HepG2 (cell line): ENCODE results near the gene DLX1. TPM values are rescaled to one million over a fixed set of nuclear protein-coding genes. Genes with fewer than 3 reads are reported as not detected.
A peak's percentile ranks its signal among the peaks of the same experiment; 100 is the strongest.

Experiments
- CBFB ChIP-seq: sonication (generic); formaldehyde crosslinking; IDR thresholded peaks from 2 replicates; pipeline ENCODE4 v1.4.0; 2020; ENCODE audit warnings: missing genetic modification reagents
- ELF1 ChIP-seq: sonication (generic); formaldehyde crosslinking; IDR thresholded peaks from 2 replicates; pipeline ENCODE4 v1.4.0; 2020; ENCODE audit warnings: missing genetic modification reagents
- FLYWCH1 ChIP-seq: sonication (generic); formaldehyde crosslinking; IDR thresholded peaks from 2 replicates; pipeline ENCODE4 v1.8.1; 2023; ENCODE audit warnings: mild to moderate bottlenecking, missing genetic modification reagents
- HMGA1 ChIP-seq: sonication (generic); formaldehyde crosslinking; conservative IDR thresholded peaks from 2 replicates; pipeline ENCODE4 v1.4.0; 2020; ENCODE audit warnings: missing genetic modification reagents
- KDM5A ChIP-seq: fragments of 200-600 bp; sonication (generic); IDR thresholded peaks from 2 replicates; pipeline ENCODE4 v1.7.0; 2018; ENCODE audit warnings: antibody characterized with exemption, mild to moderate bottlenecking, low read length, borderline replicate concordance
- KDM5B ChIP-seq: sonication (generic); formaldehyde crosslinking; IDR thresholded peaks from 2 replicates; pipeline ENCODE4 v1.4.0; 2020; ENCODE audit warnings: missing genetic modification reagents, mild to moderate bottlenecking, borderline replicate concordance
- KLF9 ChIP-seq: IDR thresholded peaks from 2 replicates; pipeline ENCODE4 v1.6.1; 2016; ENCODE audit warnings: low read depth
- MED13 ChIP-seq: sonication (generic); formaldehyde crosslinking; IDR thresholded peaks from 2 replicates; pipeline ENCODE4 v1.5.0; 2020; ENCODE audit warnings: missing genetic modification reagents
- NFKBIZ ChIP-seq: IDR thresholded peaks from 2 replicates; pipeline ENCODE4 v1.6.1; 2018; ENCODE audit warnings: missing genetic modification reagents, missing compliant biosample characterization
- RORA ChIP-seq: sonication (generic); formaldehyde crosslinking; IDR thresholded peaks from 2 replicates; pipeline ENCODE4 v1.5.0; 2020; ENCODE audit warnings: mild to moderate bottlenecking, missing genetic modification reagents, moderate library complexity
- SMAD1 ChIP-seq: sonication (generic); formaldehyde crosslinking; IDR thresholded peaks from 2 replicates; pipeline ENCODE4 v1.4.0; 2020; ENCODE audit warnings: missing genetic modification reagents, low read depth, mild to moderate bottlenecking, borderline replicate concordance
- SMARCC2 ChIP-seq: fragments of 450-650 bp; IDR thresholded peaks from 2 replicates; pipeline ENCODE4 v1.6.1; 2017; ENCODE audit warnings: antibody characterized with exemption, mild to moderate bottlenecking
- SOX5 ChIP-seq: IDR thresholded peaks from 2 replicates; pipeline ENCODE4 v1.6.1; 2016; ENCODE audit warnings: borderline replicate concordance
- SRSF1 ChIP-seq: fragments of 200-400 bp; formaldehyde crosslinking; optimal IDR thresholded peaks from 2 replicates; pipeline ENCODE3; 2017; ENCODE audit warnings: mild to moderate bottlenecking, low read depth, low read length, moderate library complexity
- TEAD2 ChIP-seq: sonication (generic); formaldehyde crosslinking; IDR thresholded peaks from 2 replicates; pipeline ENCODE4 v1.9.0; 2021; ENCODE audit warnings: missing genetic modification reagents
- TEAD3 ChIP-seq: optimal IDR thresholded peaks from 2 replicates; pipeline ENCODE3; 2016; ENCODE audit warnings: borderline replicate concordance
- ZFP82 ChIP-seq: sonication (generic); formaldehyde crosslinking; IDR thresholded peaks from 2 replicates; pipeline ENCODE4 v1.5.1; 2020; ENCODE audit warnings: mild to moderate bottlenecking, missing genetic modification reagents, borderline replicate concordance
- ZGPAT ChIP-seq: IDR thresholded peaks from 2 replicates; pipeline ENCODE4 v1.6.1; 2016; ENCODE audit warnings: mild to moderate bottlenecking
- ZKSCAN5 ChIP-seq: sonication (generic); formaldehyde crosslinking; IDR thresholded peaks from 2 replicates; pipeline ENCODE4 v1.5.1; 2020; ENCODE audit warnings: mild to moderate bottlenecking, missing genetic modification reagents
- ZNF333 ChIP-seq: sonication (generic); formaldehyde crosslinking; IDR thresholded peaks from 2 replicates; pipeline ENCODE4 v1.4.0; 2020; ENCODE audit warnings: mild to moderate bottlenecking, missing genetic modification reagents, borderline replicate concordance
- ZNF343 ChIP-seq: sonication (generic); formaldehyde crosslinking; IDR thresholded peaks from 2 replicates; pipeline ENCODE4 v1.4.0; 2020; ENCODE audit warnings: mild to moderate bottlenecking, missing genetic modification reagents
- ZNF772 ChIP-seq: sonication (generic); formaldehyde crosslinking; IDR thresholded peaks from 2 replicates; pipeline ENCODE4 v1.5.0; 2020; ENCODE audit warnings: mild to moderate bottlenecking, missing genetic modification reagents
- polyA plus RNA-seq, 8 experiments: library from polyadenylated mRNA; depleted of rRNA in 3 of 8; stranded (reverse) in 7 of 8; unstranded in 1 of 8; fragments of >200 nt; fragmentation: Illumina TruSeq in 4 of 8; extraction: Trizol in 4 of 8; gene quantifications; 2 replicates each; pipeline versions ENCODE4 v1.2.1 to v1.2.3, GENCODE V29; 2011 to 2016; ENCODE audit warnings: low read depth in 4 of 8, missing spikeins in 1 of 8, mixed read lengths in 1 of 8; ENCODE audit not compliant: insufficient read depth in 1 of 8
- total RNA-seq, 5 experiments: library from RNA; depleted of rRNA; stranded (reverse); fragments of >200 nt; fragmentation: Illumina TruSeq; extraction: Trizol; gene quantifications; 2 replicates each; pipeline ENCODE4 v1.2.3, GENCODE V29; 2016; ENCODE audit warnings: low read depth in 1 of 5
- TF ChIP-seq, protein P1 (sequence below): sonication (generic); formaldehyde crosslinking; conservative IDR thresholded peaks from 2 replicates; pipeline ENCODE4 v1.4.0; 2020; ENCODE audit warnings: mild to moderate bottlenecking, missing genetic modification reagents, moderate library complexity
- TF ChIP-seq, protein P2 (sequence below): sonication (generic); formaldehyde crosslinking; IDR thresholded peaks from 2 replicates; pipeline ENCODE4 v1.5.0; 2020; ENCODE audit warnings: missing genetic modification reagents

DLX1 gene
- total and polyA plus RNA-seq, 2 of the 13 experiments (the other 11 are each of a cell fraction or from before 2014, with no cell fraction given), result 0.18 to 0.86 TPM

GRCh38 chr2:172052000-172052983 lies 33.0 kb upstream of the DLX1 start (continued):
- TF ChIP-seq, protein P1, sequence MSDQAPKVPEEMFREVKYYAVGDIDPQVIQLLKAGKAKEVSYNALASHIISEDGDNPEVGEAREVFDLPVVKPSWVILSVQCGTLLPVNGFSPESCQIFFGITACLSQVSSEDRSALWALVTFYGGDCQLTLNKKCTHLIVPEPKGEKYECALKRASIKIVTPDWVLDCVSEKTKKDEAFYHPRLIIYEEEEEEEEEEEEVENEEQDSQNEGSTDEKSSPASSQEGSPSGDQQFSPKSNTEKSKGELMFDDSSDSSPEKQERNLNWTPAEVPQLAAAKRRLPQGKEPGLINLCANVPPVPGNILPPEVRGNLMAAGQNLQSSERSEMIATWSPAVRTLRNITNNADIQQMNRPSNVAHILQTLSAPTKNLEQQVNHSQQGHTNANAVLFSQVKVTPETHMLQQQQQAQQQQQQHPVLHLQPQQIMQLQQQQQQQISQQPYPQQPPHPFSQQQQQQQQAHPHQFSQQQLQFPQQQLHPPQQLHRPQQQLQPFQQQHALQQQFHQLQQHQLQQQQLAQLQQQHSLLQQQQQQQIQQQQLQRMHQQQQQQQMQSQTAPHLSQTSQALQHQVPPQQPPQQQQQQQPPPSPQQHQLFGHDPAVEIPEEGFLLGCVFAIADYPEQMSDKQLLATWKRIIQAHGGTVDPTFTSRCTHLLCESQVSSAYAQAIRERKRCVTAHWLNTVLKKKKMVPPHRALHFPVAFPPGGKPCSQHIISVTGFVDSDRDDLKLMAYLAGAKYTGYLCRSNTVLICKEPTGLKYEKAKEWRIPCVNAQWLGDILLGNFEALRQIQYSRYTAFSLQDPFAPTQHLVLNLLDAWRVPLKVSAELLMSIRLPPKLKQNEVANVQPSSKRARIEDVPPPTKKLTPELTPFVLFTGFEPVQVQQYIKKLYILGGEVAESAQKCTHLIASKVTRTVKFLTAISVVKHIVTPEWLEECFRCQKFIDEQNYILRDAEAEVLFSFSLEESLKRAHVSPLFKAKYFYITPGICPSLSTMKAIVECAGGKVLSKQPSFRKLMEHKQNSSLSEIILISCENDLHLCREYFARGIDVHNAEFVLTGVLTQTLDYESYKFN (CRISPR knock-in tag), result peak; percentile 95
- no peak for TF ChIP-seq ZKSCAN5 (CRISPR knock-in tag)
- TF ChIP-seq FLYWCH1, result no peak
- TF ChIP-seq KDM5B (CRISPR knock-in tag), result no peak
- TF ChIP-seq, protein P2, sequence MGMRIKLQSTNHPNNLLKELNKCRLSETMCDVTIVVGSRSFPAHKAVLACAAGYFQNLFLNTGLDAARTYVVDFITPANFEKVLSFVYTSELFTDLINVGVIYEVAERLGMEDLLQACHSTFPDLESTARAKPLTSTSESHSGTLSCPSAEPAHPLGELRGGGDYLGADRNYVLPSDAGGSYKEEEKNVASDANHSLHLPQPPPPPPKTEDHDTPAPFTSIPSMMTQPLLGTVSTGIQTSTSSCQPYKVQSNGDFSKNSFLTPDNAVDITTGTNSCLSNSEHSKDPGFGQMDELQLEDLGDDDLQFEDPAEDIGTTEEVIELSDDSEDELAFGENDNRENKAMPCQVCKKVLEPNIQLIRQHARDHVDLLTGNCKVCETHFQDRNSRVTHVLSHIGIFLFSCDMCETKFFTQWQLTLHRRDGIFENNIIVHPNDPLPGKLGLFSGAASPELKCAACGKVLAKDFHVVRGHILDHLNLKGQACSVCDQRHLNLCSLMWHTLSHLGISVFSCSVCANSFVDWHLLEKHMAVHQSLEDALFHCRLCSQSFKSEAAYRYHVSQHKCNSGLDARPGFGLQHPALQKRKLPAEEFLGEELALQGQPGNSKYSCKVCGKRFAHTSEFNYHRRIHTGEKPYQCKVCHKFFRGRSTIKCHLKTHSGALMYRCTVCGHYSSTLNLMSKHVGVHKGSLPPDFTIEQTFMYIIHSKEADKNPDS, result no peak
- no peak for TF ChIP-seq ZNF343
- peak; percentile 39; the same call in 1 of the 2 replicates for TF ChIP-seq MED13 (CRISPR knock-in tag)
- TF ChIP-seq RORA (CRISPR knock-in tag), result no peak
- no peak; the same call in 1 of the 2 replicates for TF ChIP-seq KDM5A
- TF ChIP-seq SOX5 (CRISPR knock-in tag), result peak; percentile 87; the same call in 1 of the 2 replicates
- no peak for TF ChIP-seq HMGA1 (CRISPR knock-in tag)
- TF ChIP-seq ZGPAT (CRISPR knock-in tag), result peak; percentile 95
- TF ChIP-seq TEAD2 (CRISPR knock-in tag), result no peak
- TF ChIP-seq ELF1, result peak; percentile 84
- peak; percentile 81 for TF ChIP-seq TEAD3 (CRISPR knock-in tag)
- peak; percentile 94 for TF ChIP-seq NFKBIZ (CRISPR knock-in tag)
- no peak; the same call in 1 of the 2 replicates for TF ChIP-seq KLF9 (CRISPR knock-in tag)
- no peak for TF ChIP-seq SRSF1
- TF ChIP-seq SMARCC2, result no peak
- TF ChIP-seq ZNF772, result peak; percentile 82; the same call in 1 of the 2 replicates
- TF ChIP-seq CBFB (CRISPR knock-in tag), result no peak
- TF ChIP-seq ZNF333 (CRISPR knock-in tag), result no peak
- TF ChIP-seq SMAD1 (CRISPR knock-in tag), result no peak
- TF ChIP-seq ZFP82 (CRISPR knock-in tag), result no peak
